HG03139 (cell line): ENCODE data around the gene PRR15L.

Source experiments
- ATAC-seq: cut with Tn5 transposase; IDR thresholded peaks from one replicate; pipeline ENCODE4 v1.9.1; 2021; ENCODE audit not compliant: unreplicated experiment

Gene PRR15L

GRCh38 chr17:47962901-47963300 lies 5.2 kb upstream of the PRR15L start:
- ATAC-seq = no peak

- ATAC-seq = no peak
Measured at GRCh38 chr17:47961406-47961805, 3.7 kb upstream of the PRR15L start.

- ATAC-seq = no peak
Measured at GRCh38 chr17:47959825-47960655, 2.4 kb upstream of the PRR15L start.

GRCh38 chr17:47956791-47957590 lies 692 bp downstream of the PRR15L start:
- ATAC-seq = no peak

- no peak for ATAC-seq
Measured at GRCh38 chr17:47955497-47956461, 1.9 kb downstream of the PRR15L start.

GRCh38 chr17:47953909-47954308 lies 3.8 kb downstream of the PRR15L start:
- ATAC-seq = no peak

GRCh38 chr17:47952171-47953021 lies 5.3 kb downstream of the PRR15L start:
- no peak for ATAC-seq

GRCh38 chr17:47950448-47950847 lies 7.2 kb downstream of the PRR15L start:
- no peak for ATAC-seq

GRCh38 chr17:47949946-47950345 lies 7.7 kb downstream of the PRR15L start:
- ATAC-seq = no peak

GRCh38 chr17:47949197-47949759 lies 8.4 kb downstream of the PRR15L start:
- no peak for ATAC-seq

- ATAC-seq = no peak
Measured at GRCh38 chr17:47948706-47949196, 8.9 kb downstream of the PRR15L start.

- no peak for ATAC-seq
Measured at GRCh38 chr17:47946929-47947397, 10.7 kb downstream of the PRR15L start.

- ATAC-seq = no peak
Measured at GRCh38 chr17:47946516-47946915, 11.2 kb downstream of the PRR15L start.

GRCh38 chr17:47945529-47946508 lies 11.9 kb downstream of the PRR15L start:
- ATAC-seq = no peak

GRCh38 chr17:47945080-47945479 lies 12.6 kb downstream of the PRR15L start:
- ATAC-seq = no peak

GRCh38 chr17:47942568-47942967 lies 15.1 kb downstream of the PRR15L start:
- no peak for ATAC-seq

- ATAC-seq = no peak
Measured at GRCh38 chr17:47942096-47942510, 15.6 kb downstream of the PRR15L start.
